KOPT-K1 (cell line): ENCODE results near the gene HIVEP1.

Experiments used
- H3K27ac ChIP-seq: fragments of 200-600 bp; sonication (generic); 2 replicates; pipeline ENCODE4 v1.5.1; 2016; ENCODE audit warnings: antibody characterized with exemption, mild to moderate bottlenecking, low read depth, low read length; ENCODE audit not compliant: poor library complexity, severe bottlenecking
- H3K36me3 ChIP-seq: fragments of 200-600 bp; sonication (generic); 2 replicates; pipeline ENCODE4 v1.5.1; 2017; ENCODE audit warnings: antibody characterized with exemption, mild to moderate bottlenecking, low read length, moderate library complexity; ENCODE audit not compliant: insufficient read depth
- H3K9me3 ChIP-seq: fragments of 200-600 bp; sonication (generic); 2 replicates; pipeline ENCODE4 v1.5.1; 2017; ENCODE audit warnings: antibody characterized with exemption, low read length, mild to moderate bottlenecking; ENCODE audit not compliant: insufficient read depth, poor library complexity, severe bottlenecking

HIVEP1 gene

GRCh38 chr6:12068899-12069557, 56.9 kb downstream of the HIVEP1 start:
- no peaks in the 10 kb centered on the region for H3K36me3 ChIP-seq
- H3K9me3 ChIP-seq: no peaks in the 10 kb centered on the region
- H3K27ac ChIP-seq: no peak overlapping the region

- Histone ChIP-seq H3K27ac (no peak overlapping the region), H3K9me3 (no peaks in the 10 kb centered on the region), H3K36me3 (no peaks in the 10 kb centered on the region)
Measured at GRCh38 chr6:12069891-12070529, 57.9 kb downstream of the HIVEP1 start.

- no peaks in the 10 kb centered on the region for H3K36me3 ChIP-seq
- no peak overlapping the region for H3K27ac ChIP-seq
- no peaks in the 10 kb centered on the region for H3K9me3 ChIP-seq
Measured at GRCh38 chr6:12071064-12071615, 59.0 kb downstream of the HIVEP1 start.

GRCh38 chr6:12075067-12075563, 63.0 kb downstream of the HIVEP1 start:
- no peaks in the 10 kb centered on the region for H3K36me3 ChIP-seq
- no peak overlapping the region for H3K27ac ChIP-seq
- no peaks in the 10 kb centered on the region for H3K9me3 ChIP-seq

GRCh38 chr6:12077021-12077710, 65.1 kb downstream of the HIVEP1 start:
- H3K9me3 ChIP-seq: no peaks in the 10 kb centered on the region
- no peak overlapping the region for H3K27ac ChIP-seq
- H3K36me3 ChIP-seq: no peaks in the 10 kb centered on the region

- Histone ChIP-seq H3K36me3 (no peaks in the 10 kb centered on the region), H3K27ac (no peak overlapping the region), H3K9me3 (no peaks in the 10 kb centered on the region)
Measured at GRCh38 chr6:12078014-12078413, 65.9 kb downstream of the HIVEP1 start.

GRCh38 chr6:12081771-12082170, 69.7 kb downstream of the HIVEP1 start:
- H3K36me3 ChIP-seq: no peaks in the 10 kb centered on the region
- H3K9me3 ChIP-seq: no peaks in the 10 kb centered on the region
- no peak overlapping the region for H3K27ac ChIP-seq

- H3K27ac ChIP-seq: no peak overlapping the region
Measured at GRCh38 chr6:12082368-12082767, 70.3 kb downstream of the HIVEP1 start.

GRCh38 chr6:12083302-12083701, 71.2 kb downstream of the HIVEP1 start:
- Histone ChIP-seq H3K36me3 (no peaks in the 10 kb centered on the region), H3K9me3 (no peaks in the 10 kb centered on the region), H3K27ac (no peak overlapping the region)

More at GRCh38 chr6:12082368-12082767, 70.3 kb downstream of the HIVEP1 start:
- Histone ChIP-seq H3K9me3 (no peaks in the 10 kb centered on the region), H3K36me3 (no peaks in the 10 kb centered on the region)

- no peak overlapping the region for H3K27ac ChIP-seq
- no peaks in the 10 kb centered on the region for H3K9me3 ChIP-seq
- no peaks in the 10 kb centered on the region for H3K36me3 ChIP-seq
Measured at GRCh38 chr6:12083763-12084162, 71.7 kb downstream of the HIVEP1 start.

- Histone ChIP-seq H3K9me3 (no peaks in the 10 kb centered on the region), H3K36me3 (no peaks in the 10 kb centered on the region), H3K27ac (no peak overlapping the region)
Measured at GRCh38 chr6:12084681-12085080, 72.6 kb downstream of the HIVEP1 start.

GRCh38 chr6:12088531-12088930, 76.4 kb downstream of the HIVEP1 start:
- no peaks in the 10 kb centered on the region for H3K36me3 ChIP-seq
- no peaks in the 10 kb centered on the region for H3K9me3 ChIP-seq
- H3K27ac ChIP-seq: no peak overlapping the region

- Histone ChIP-seq H3K9me3 (no peaks in the 10 kb centered on the region), H3K27ac (no peak overlapping the region), H3K36me3 (no peaks in the 10 kb centered on the region)
Measured at GRCh38 chr6:12090714-12091113, 78.6 kb downstream of the HIVEP1 start.

- no peaks in the 10 kb centered on the region for H3K36me3 ChIP-seq
- no peaks in the 10 kb centered on the region for H3K9me3 ChIP-seq
- H3K27ac ChIP-seq: no peak overlapping the region
Measured at GRCh38 chr6:12092762-12093161, 80.7 kb downstream of the HIVEP1 start.

- Histone ChIP-seq H3K9me3 (no peaks in the 10 kb centered on the region), H3K36me3 (no peaks in the 10 kb centered on the region), H3K27ac (no peak overlapping the region)
Measured at GRCh38 chr6:12094689-12095088, 82.6 kb downstream of the HIVEP1 start.
